WERI-Rb-1 (cell line): ENCODE results near the gene ROS1.

ENCODE experiments used
- DNase-seq: peaks from one replicate; pipeline ENCODE4 v3.0.0-alpha.2; 2020
- H3K27ac ChIP-seq: fragments of 250-450 bp; sonication (Bioruptor Pico); 2 replicates; pipeline ENCODE4 v1.5.1; 2020; ENCODE audit warnings: mild to moderate bottlenecking, moderate library complexity
- H3K27me3 ChIP-seq: fragments of 250-450 bp; sonication (Bioruptor Pico); 2 replicates; pipeline ENCODE4 v1.5.1; 2021; ENCODE audit warnings: mild to moderate bottlenecking, low read depth, moderate library complexity; ENCODE audit not compliant: insufficient read depth, severe bottlenecking
- H3K36me3 ChIP-seq: fragments of 250-450 bp; sonication (Bioruptor Pico); 2 replicates; pipeline ENCODE4 v1.5.1; 2020; ENCODE audit warnings: mild to moderate bottlenecking, moderate library complexity
- H3K4me3 ChIP-seq: 2 replicates; pipeline ENCODE4 v1.5.1; 2011; ENCODE audit warnings: low read depth, mild to moderate bottlenecking, control low read depth, low read length
- H3K9me3 ChIP-seq: fragments of 250-450 bp; sonication (Bioruptor Pico); 2 replicates; pipeline ENCODE4 v1.5.1; 2021; ENCODE audit warnings: mild to moderate bottlenecking, moderate library complexity; ENCODE audit not compliant: severe bottlenecking
- CTCF ChIP-seq: IDR thresholded peaks from 2 replicates; pipeline ENCODE4 v1.5.1; 2011; ENCODE audit warnings: low read depth, mild to moderate bottlenecking, control low read depth, inconsistent platforms, low read length

The ROS1 gene

GRCh38 chr6:117267766-117268534 lies 157.8 kb downstream of the ROS1 start:
- peak; percentile 24 for DNase-seq
- H3K4me3 ChIP-seq, result no peak overlapping the region
- H3K27ac ChIP-seq, result no peak overlapping the region
- H3K27me3 ChIP-seq, result peaks cover 91% of the 10 kb centered on the region
- no peaks in the 10 kb centered on the region for H3K9me3 ChIP-seq
- TF ChIP-seq CTCF, result peak; percentile 68
- H3K36me3 ChIP-seq, result no peaks in the 10 kb centered on the region

- DNase-seq, result no peak
- no peak overlapping the region for H3K4me3 ChIP-seq
- no peak overlapping the region for H3K27ac ChIP-seq
- no peak for TF ChIP-seq CTCF
- H3K9me3 ChIP-seq, result no peaks in the 10 kb centered on the region
- no peaks in the 10 kb centered on the region for H3K36me3 ChIP-seq
- H3K27me3 ChIP-seq, result peaks cover 87% of the 10 kb centered on the region
Observed at GRCh38 chr6:117267054-117267347, 158.7 kb downstream of the ROS1 start.

GRCh38 chr6:117266257-117267053 lies 159.3 kb downstream of the ROS1 start:
- Histone ChIP-seq H3K4me3 (peak overlapping the region; percentile 58), H3K36me3 (no peaks in the 10 kb centered on the region), H3K9me3 (no peaks in the 10 kb centered on the region), H3K27me3 (peaks cover 86% of the 10 kb centered on the region), H3K27ac (no peak overlapping the region)
- no peak for DNase-seq
- no peak for TF ChIP-seq CTCF

- TF ChIP-seq CTCF, result peak; percentile 22; the same call in 1 of the 2 replicates
- Histone ChIP-seq H3K9me3 (no peaks in the 10 kb centered on the region), H3K27ac (no peak within 1 kb of the TSS), H3K4me3 (peak within 1 kb of the TSS; percentile 58), H3K36me3 (no peaks in the 10 kb centered on the region), H3K27me3 (peaks cover 79% of the 10 kb centered on the region)
- peak; percentile 73 for DNase-seq
Observed at GRCh38 chr6:117265410-117266256, 160.1 kb downstream of the ROS1 start, which contains the start of gene VGLL2. Gene VGLL2 (plus strand): TSS chr6:117265558. CDS start chr6:117265764, 206 bp downstream.

GRCh38 chr6:117264692-117265409 lies 160.9 kb downstream of the ROS1 start:
- Histone ChIP-seq H3K4me3 (peak overlapping the region; percentile 58), H3K27ac (no peak overlapping the region), H3K36me3 (no peaks in the 10 kb centered on the region), H3K27me3 (peaks cover 76% of the 10 kb centered on the region), H3K9me3 (no peaks in the 10 kb centered on the region)
- no peak for TF ChIP-seq CTCF
- DNase-seq, result peak; percentile 20
